ENCODE results near the gene GRIN2C.

Gene GRIN2C

GRCh38 chr17:74871356-74872076, 11.8 kb upstream of the GRIN2C start:
- TF ChIP-seq TAF1 (IDR thresholded peaks at IDR 0.05; ENCODE audit: low read depth) (no peak), TCF12 (IDR thresholded peaks at IDR 0.05; ENCODE audit: low read depth) (no peak), CEBPB (IDR thresholded peaks at IDR 0.05) (no peak), ZBTB7A (IDR thresholded peaks at IDR 0.05; ENCODE audit: low read depth) (no peak), YY1 (IDR thresholded peaks at IDR 0.05; ENCODE audit: low read depth) (no peak), FOXM1 (IDR thresholded peaks at IDR 0.05; ENCODE audit: borderline replicate concordance, low read depth) (no peak), NFIC (IDR thresholded peaks at IDR 0.05) (no peak), USF1 (IDR thresholded peaks at IDR 0.05) (no peak), REST (IDR thresholded peaks at IDR 0.05; ENCODE audit: low read depth) (no peak), EGR1 (IDR thresholded peaks at IDR 0.05) (no peak), CREB1 (IDR thresholded peaks at IDR 0.05; ENCODE audit: low read depth) (no peak), EP300 (IDR thresholded peaks at IDR 0.05; ENCODE audit: borderline replicate concordance) (no peak), TEAD4 (IDR thresholded peaks at IDR 0.05) (no peak), MAX (IDR thresholded peaks at IDR 0.05) (no peak), RAD21 (IDR thresholded peaks at IDR 0.05; ENCODE audit: low read depth) (no peak)

- TF ChIP-seq MAX (IDR thresholded peaks at IDR 0.05) (no peak), RAD21 (IDR thresholded peaks at IDR 0.05; ENCODE audit: low read depth) (no peak), NFIC (IDR thresholded peaks at IDR 0.05) (0 out of 2 replicates have a peak, but pooled peaks have one; percentile 10), REST (IDR thresholded peaks at IDR 0.05; ENCODE audit: low read depth) (no peak)
Observed at GRCh38 chr17:74870512-74870911, 10.8 kb upstream of the GRIN2C start.

- TF ChIP-seq EP300 (IDR thresholded peaks at IDR 0.05; ENCODE audit: borderline replicate concordance) (no peak), TEAD4 (IDR thresholded peaks at IDR 0.05) (no peak), TAF1 (IDR thresholded peaks at IDR 0.05; ENCODE audit: low read depth) (no peak), ZBTB7A (IDR thresholded peaks at IDR 0.05; ENCODE audit: low read depth) (no peak), FOXM1 (IDR thresholded peaks at IDR 0.05; ENCODE audit: borderline replicate concordance, low read depth) (no peak), USF1 (IDR thresholded peaks at IDR 0.05) (no peak), RAD21 (IDR thresholded peaks at IDR 0.05; ENCODE audit: low read depth) (no peak), REST (IDR thresholded peaks at IDR 0.05; ENCODE audit: low read depth) (no peak), NFIC (IDR thresholded peaks at IDR 0.05) (no peak), EGR1 (IDR thresholded peaks at IDR 0.05) (no peak), TCF12 (IDR thresholded peaks at IDR 0.05; ENCODE audit: low read depth) (no peak), MAX (IDR thresholded peaks at IDR 0.05) (no peak), CEBPB (IDR thresholded peaks at IDR 0.05) (no peak)
Observed at GRCh38 chr17:74868908-74869255, 9.2 kb upstream of the GRIN2C start.

- TF ChIP-seq TEAD4 (IDR thresholded peaks at IDR 0.05): no peak
- no peak for TF ChIP-seq TAF1 (IDR thresholded peaks at IDR 0.05; ENCODE audit: low read depth)
- TF ChIP-seq TCF12 (IDR thresholded peaks at IDR 0.05; ENCODE audit: low read depth): no peak
- no peak for TF ChIP-seq EGR1 (IDR thresholded peaks at IDR 0.05)
- TF ChIP-seq USF1 (IDR thresholded peaks at IDR 0.05): no peak
- TF ChIP-seq ZBTB7A (IDR thresholded peaks at IDR 0.05; ENCODE audit: low read depth): no peak
- no peak for TF ChIP-seq EP300 (IDR thresholded peaks at IDR 0.05; ENCODE audit: borderline replicate concordance)
- no peak for TF ChIP-seq REST (IDR thresholded peaks at IDR 0.05; ENCODE audit: low read depth)
- TF ChIP-seq MAX (IDR thresholded peaks at IDR 0.05): no peak
- TF ChIP-seq CREB1 (IDR thresholded peaks at IDR 0.05; ENCODE audit: low read depth): no peak
- TF ChIP-seq CEBPB (IDR thresholded peaks at IDR 0.05): no peak
- no peak for TF ChIP-seq YY1 (IDR thresholded peaks at IDR 0.05; ENCODE audit: low read depth)
- no peak for TF ChIP-seq RAD21 (IDR thresholded peaks at IDR 0.05; ENCODE audit: low read depth)
- TF ChIP-seq FOXM1 (IDR thresholded peaks at IDR 0.05; ENCODE audit: borderline replicate concordance, low read depth): no peak
- no peak for TF ChIP-seq NFIC (IDR thresholded peaks at IDR 0.05)
Observed at GRCh38 chr17:74868251-74868907, 8.7 kb upstream of the GRIN2C start.

Measured in Ishikawa (cell line).